H1 (cell line): ENCODE results near the gene SMIM41. TPM values are rescaled to one million over a fixed set of nuclear protein-coding genes. Genes with fewer than 3 reads are reported as not detected.

Experiments used
- ATF2 ChIP-seq: IDR thresholded peaks from 2 replicates; pipeline ENCODE4 v1.6.1; 2012; ENCODE audit warnings: low read length, inconsistent platforms
- BACH1 ChIP-seq: IDR thresholded peaks from 2 replicates; pipeline ENCODE4 v1.6.1; 2012; ENCODE audit warnings: low read length, improper control_type of control experiment
- BCL11A ChIP-seq, 2 experiments: IDR thresholded peaks; one replicate each; pipeline ENCODE4 v1.6.1; 2011; ENCODE audit warnings: low read depth in 2 of 2, low read length in 2 of 2, mild to moderate bottlenecking in 2 of 2
- BRCA1 ChIP-seq: IDR thresholded peaks from 2 replicates; pipeline ENCODE4 v1.6.1; 2012; ENCODE audit warnings: low read depth, low read length, improper control_type of control experiment
- CTBP2 ChIP-seq: IDR thresholded peaks from 2 replicates; pipeline ENCODE4 v1.7.0; 2011; ENCODE audit warnings: borderline replicate concordance, mild to moderate bottlenecking, moderate library complexity, mixed read lengths, low read length; ENCODE audit not compliant: insufficient read depth, insufficient read length
- HDAC6 ChIP-seq: IDR thresholded peaks from one replicate; pipeline ENCODE4 v1.7.1; 2012; ENCODE audit warnings: low read depth, mild to moderate bottlenecking, inconsistent platforms, low read length, moderate library complexity
- MAX ChIP-seq: IDR thresholded peaks from 2 replicates; pipeline ENCODE4 v1.6.1; 2012; ENCODE audit warnings: inconsistent platforms
- NANOG ChIP-seq: IDR thresholded peaks from 2 replicates; pipeline ENCODE4 v1.6.1; 2011; ENCODE audit warnings: low read length, low read depth, mild to moderate bottlenecking, inconsistent platforms; ENCODE audit not compliant: insufficient read depth, poor library complexity, severe bottlenecking
- NRF1 ChIP-seq: IDR thresholded peaks from 2 replicates; pipeline ENCODE4 v1.6.1; 2011; ENCODE audit warnings: mild to moderate bottlenecking, low read depth, low read length, improper control_type of control experiment
- PHF8 ChIP-seq: fragments of 200-600 bp; sonication (generic); conservative IDR thresholded peaks from 2 replicates; pipeline ENCODE4 v1.7.1; 2012; ENCODE audit warnings: low read depth, mild to moderate bottlenecking, inconsistent platforms, low read length, moderate library complexity
- POLR2AphosphoS5 ChIP-seq: IDR thresholded peaks from 2 replicates; pipeline ENCODE4 v1.6.1; 2011; ENCODE audit warnings: low read depth, low read length
- RAD21 ChIP-seq, 2 experiments: IDR thresholded peaks in 1 of 2; conservative IDR thresholded peaks in 1 of 2; 2 replicates each; pipeline ENCODE4 v1.6.1; 2011; ENCODE audit warnings: low read depth in 2 of 2, low read length in 2 of 2, improper control_type of control experiment in 1 of 2, inconsistent platforms in 1 of 2, mild to moderate bottlenecking in 1 of 2, moderate library complexity in 1 of 2
- RNF2 ChIP-seq: fragments of 200-900, 300-1000 bp; sonication (generic); IDR thresholded peaks from 2 replicates; pipeline ENCODE4 v1.7.1; 2016; ENCODE audit warnings: borderline replicate concordance, low read depth, mild to moderate bottlenecking, antibody characterized with exemption, low read length; ENCODE audit not compliant: poor library complexity, severe bottlenecking; ENCODE audit errors: missing control alignments
- RXRA ChIP-seq: IDR thresholded peaks from 2 replicates; pipeline ENCODE4 v1.6.1; 2011; ENCODE audit warnings: low read depth, mild to moderate bottlenecking, low read length, moderate library complexity; ENCODE audit not compliant: insufficient read depth
- SAP30 ChIP-seq: fragments of 300-600 bp; sonication (generic); IDR thresholded peaks from 2 replicates; pipeline ENCODE4 v1.7.1; 2012; ENCODE audit warnings: low read length, moderate library complexity, mild to moderate bottlenecking, inconsistent platforms; ENCODE audit not compliant: insufficient read depth, insufficient replicate concordance
- SUZ12 ChIP-seq: fragments of 200-600 bp; sonication (generic); IDR thresholded peaks from 2 replicates; pipeline ENCODE4 v1.6.1; 2012; ENCODE audit warnings: mild to moderate bottlenecking, inconsistent platforms, low read length, moderate library complexity, mixed read lengths
- TCF12 ChIP-seq: IDR thresholded peaks from 2 replicates; pipeline ENCODE4 v1.6.1; 2011; ENCODE audit warnings: low read depth, mild to moderate bottlenecking, low read length
- YY1 ChIP-seq: IDR thresholded peaks from 2 replicates; pipeline ENCODE4 v1.6.1; 2011; ENCODE audit warnings: low read depth, mild to moderate bottlenecking, low read length
- polyA plus RNA-seq, 7 experiments: library from polyadenylated mRNA; depleted of rRNA in 3 of 7; stranded (reverse) in 5 of 7; unstranded in 2 of 7; fragments of >200 nt in 5 of 7; fragments of 200-250 nt in 2 of 7; gene quantifications; 1 replicate in 5 of 7; 2 replicates in 1 of 7; 4 replicates in 1 of 7; pipeline versions ENCODE4 v1.2.1 to v1.2.3, GENCODE V29; 2011 to 2013; ENCODE audit warnings: missing spikeins in 2 of 7, mixed read lengths in 2 of 7
- total RNA-seq: library from RNA; stranded (reverse); fragmentation: NEBNext Ultra II Directional; extraction: Animal tissue kit (Norgen Biotek cat#: 25700); gene quantifications from 2 replicates; pipeline ENCODE4 v1.2.1, GENCODE V29; 2021
- TF ChIP-seq, protein P1 (sequence below): IDR thresholded peaks from 2 replicates; pipeline ENCODE4 v1.6.1; 2012; ENCODE audit warnings: inconsistent platforms

The SMIM41 gene
- total and polyA plus RNA-seq, 2 of the 8 experiments (the other 6 are each of a cell fraction or from before 2014, with no cell fraction given) = 0.28 to 0.98 TPM

DNA sequence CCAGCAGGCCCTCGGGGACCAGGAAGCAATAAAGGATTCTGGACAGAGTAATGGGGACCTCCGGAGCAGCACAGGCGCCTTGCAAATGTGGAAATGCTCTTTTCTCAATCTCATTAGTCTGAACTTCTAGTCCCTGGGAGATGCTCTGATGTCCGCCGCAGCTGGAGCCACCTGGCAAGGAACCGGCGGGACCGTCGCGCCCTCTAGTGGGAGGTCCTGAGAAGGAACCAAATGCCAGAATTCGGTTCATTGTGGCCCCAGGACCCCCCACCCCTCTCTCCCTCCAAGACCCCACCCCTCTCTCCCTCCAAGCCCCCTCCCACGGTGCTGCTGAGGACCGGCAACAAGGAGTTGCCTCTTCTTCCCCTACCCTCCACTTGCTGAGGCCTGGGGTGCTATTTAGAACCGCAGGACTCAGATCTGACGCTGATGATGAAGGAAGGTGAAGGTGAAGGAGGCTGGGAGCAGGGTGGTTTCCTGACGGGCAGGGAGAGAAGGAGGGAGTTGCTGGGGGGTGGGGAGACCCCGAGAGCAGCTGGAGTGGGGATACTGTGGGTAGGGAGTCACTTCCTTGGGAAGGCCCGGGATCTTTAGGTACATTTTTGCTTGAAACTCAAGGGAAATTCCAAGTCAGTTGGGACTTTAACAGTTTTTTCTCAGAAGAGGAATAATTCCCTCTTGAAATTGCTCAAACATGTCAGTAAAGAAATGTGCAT, 42.5 kb downstream of the SMIM41 start (continued):
- TF ChIP-seq MAX (peak; percentile 29; the same call in 1 of the 2 replicates), NANOG (no peak), CTBP2 (no peak), PHF8 (no peak), SUZ12 (no peak), BACH1 (no peak), RXRA (no peak), POLR2AphosphoS5 (no peak), NRF1 (no peak), RNF2 (no peak), SAP30 (no peak), BRCA1 (no peak), BCL11A (IDR thresholded peaks at IDR 0.05; ENCODE audit: low read depth in 2 of 2, low read length in 2 of 2) (no peak), YY1 (0 out of 2 replicates have a peak, but pooled peaks have one; percentile 28), TCF12 (peak; percentile 84), RAD21 (IDR thresholded peaks at IDR 0.05 in 1 of 2, conservative IDR thresholded peaks at IDR 0.05 in 1 of 2; ENCODE audit: low read depth in 2 of 2, low read length in 2 of 2) (peak; percentile 60 to 74), HDAC6 (no peak), ATF2 (no peak)
- TF ChIP-seq, protein P1, sequence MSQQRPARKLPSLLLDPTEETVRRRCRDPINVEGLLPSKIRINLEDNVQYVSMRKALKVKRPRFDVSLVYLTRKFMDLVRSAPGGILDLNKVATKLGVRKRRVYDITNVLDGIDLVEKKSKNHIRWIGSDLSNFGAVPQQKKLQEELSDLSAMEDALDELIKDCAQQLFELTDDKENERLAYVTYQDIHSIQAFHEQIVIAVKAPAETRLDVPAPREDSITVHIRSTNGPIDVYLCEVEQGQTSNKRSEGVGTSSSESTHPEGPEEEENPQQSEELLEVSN = 0 out of 2 replicates have a peak, but pooled peaks have one; percentile 29
